NCI-H2081 (cell line): ENCODE measurements around the gene GDI2.
"Not testable (repeated sequence)": the region's sequence is repeated elsewhere in the genome, so short reads cannot be mapped to it uniquely, and the experiment has no call there.

ENCODE experiments used
- DNase-seq, 2 experiments: peaks; one replicate each; lab custom pipeline; 2025; lab: John Stamatoyannopoulos, UW

Gene GDI2

DNA sequence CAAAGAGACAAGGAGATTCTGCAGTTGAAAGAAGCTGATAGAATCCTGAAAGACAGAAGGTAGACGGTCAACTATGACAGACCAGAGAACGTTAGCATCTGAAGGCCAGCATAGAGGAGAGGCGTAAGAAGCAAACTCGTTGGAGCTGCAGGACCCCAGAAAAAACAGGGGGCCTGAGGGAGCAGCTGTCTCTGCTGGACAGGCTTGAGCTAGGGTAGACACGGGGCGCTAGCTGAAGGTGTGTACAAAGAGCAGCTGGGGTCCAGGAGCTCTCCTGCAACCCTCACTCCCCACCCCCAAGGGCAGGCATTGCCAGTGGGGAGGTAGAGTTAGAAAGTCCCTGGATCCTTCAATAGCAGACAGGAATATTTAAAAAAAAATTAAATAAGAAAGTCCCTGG, 14.6 kb upstream of the GDI2 start:
- no peak for DNase-seq

DNA sequence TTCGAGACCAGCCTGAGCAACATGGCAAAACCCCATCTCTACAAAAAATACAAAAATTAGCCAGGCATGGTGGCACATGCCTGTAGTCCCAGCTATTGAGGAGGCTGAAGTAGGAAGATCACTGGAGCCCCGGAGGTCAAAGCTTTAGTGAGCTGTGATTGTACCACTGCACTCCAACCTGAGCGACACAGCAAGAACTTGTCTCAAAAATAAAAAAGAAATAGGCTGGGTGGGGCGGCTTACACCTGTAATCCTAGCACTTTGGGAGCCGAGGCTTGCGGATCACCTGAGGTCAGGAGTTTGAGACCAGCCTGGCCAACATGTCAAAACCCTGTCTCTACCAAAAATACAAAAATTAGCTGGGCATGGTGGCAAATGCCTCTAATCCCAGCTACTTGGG, 13.3 kb upstream of the GDI2 start:
- not testable (repeated sequence) for DNase-seq

DNA sequence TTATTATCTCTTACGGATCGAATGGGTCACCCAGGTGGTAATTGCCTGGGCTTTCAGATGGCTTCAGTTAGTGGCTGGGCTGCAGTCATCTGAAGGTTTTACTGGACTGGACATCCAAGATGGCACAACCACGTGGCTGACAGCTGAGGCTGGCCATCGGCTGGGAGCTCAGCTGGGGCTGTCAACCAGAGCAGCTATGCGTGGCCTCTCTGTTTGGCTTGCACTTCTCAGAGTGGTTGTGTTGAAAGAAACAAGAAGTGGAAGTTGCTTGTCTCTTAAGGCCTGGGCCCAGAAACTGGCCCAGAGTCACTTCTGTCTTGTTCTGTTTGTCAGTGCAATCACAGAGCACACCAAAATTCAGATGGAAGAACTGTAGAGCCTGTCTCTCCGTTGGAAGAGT, 5.7 kb upstream of the GDI2 start:
- DNase-seq = no peak

DNA sequence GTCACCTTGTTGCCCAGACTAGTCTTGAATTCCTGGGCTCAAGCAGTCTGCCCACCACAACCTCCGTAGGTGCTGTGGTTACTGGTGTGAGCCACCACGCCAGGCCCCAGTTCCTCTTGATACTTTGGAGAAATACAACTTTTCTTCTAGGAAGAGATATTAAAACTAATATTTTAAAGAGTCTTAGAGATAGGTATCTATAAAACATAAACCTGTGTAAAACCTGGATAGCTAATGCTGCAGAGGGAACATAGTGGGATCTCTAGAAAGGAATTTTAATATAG, 4.8 kb upstream of the GDI2 start:
- no peak for DNase-seq

DNA sequence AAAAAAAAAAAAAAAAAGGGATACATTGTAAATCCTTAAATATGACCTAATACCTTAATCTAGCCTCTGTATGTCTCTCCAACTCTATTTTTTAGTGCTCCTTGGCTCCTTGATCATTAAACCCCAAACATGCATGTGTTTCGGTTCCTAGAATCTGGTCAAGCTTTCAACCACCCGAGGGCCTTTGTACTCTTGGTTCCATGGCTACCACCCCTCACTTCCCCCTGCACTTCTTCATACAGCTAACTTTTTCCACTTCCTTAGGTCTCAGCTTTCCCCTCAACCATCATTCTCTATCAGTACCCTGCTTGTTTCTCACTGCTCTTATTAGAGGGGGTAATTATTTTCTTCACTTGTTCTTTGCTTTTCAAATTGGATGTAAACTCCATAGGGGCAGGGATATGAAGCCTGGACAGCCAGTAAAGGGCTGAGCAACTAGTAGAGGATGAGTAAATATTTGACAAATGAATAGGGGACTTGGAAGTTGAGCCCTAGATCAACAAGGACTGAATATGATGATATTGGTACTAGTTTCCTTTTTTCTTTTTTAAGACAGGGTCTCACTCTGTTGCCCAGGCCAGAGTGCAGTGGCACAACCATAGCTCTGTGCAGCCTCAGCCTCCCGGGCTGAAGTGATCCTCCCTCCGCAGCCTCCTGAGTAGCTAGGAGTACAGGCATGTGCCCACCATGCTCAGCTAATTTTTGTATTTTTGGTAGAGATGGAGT, 4.3 kb upstream of the GDI2 start:
- no peak for DNase-seq

DNA sequence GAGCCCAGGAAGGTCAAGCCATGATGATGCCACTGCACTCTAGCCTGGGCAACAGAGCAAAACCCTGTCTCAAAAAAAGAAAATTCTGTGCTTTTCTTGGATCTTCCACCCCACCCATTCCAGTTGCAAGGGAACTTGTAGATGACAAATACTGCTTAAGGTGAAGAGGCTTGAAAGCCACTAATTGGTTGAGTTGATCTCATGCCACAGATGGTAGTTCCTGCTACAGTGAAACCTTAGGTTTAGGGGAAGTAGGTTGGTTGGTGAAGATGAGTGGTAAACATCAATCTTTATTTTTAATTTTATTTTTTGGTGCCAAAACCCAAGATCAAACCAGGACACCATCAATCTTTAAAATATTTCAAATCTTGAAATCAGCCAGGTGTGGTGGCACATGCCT, 2.9 kb upstream of the GDI2 start:
- no peak for DNase-seq

DNA sequence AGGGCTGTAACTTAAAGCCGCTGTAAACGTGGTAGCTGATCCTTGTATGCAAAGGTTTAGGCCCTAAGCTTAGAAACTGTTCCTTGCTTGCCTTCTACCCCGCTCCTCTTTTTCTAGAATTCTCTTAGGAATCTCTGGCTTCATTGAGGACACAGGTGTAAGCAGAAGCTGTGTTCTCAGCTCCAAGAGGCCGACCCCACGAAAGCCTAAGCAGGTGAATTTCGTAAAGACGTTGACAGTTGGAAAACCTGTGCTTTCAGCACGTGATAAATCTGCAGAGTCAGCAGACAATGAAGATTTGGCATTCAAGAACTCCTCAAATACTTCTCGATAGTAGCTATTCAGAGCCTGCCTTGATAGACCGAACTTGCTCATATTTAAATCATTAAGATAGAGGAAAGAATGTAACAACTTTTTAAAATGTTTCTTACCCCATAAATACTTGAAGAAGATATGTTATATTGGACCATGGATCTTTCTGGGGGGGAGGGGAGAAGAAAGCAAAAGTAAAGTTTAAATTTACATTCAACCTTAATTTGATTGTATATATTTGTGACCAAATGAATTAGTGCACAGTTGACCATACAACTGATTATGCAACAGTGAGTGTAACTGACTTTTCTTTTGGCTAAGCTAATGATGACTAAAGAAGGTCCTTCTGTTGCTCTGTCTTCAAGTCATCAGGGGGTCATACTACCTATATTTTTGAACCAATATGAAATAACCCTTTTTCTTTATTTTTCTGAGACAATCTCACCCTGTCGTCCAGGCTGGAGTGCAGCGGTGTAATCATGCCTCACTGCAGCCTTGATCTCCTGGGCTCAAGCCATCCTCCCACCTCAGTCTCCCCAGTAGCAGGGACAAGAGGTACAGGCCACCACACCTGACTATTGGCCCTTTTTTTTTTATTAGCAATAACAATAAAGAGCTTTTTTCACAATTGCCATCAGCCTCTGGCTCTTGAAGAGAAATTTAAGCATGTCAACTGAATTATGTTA, 1.2 kb upstream of the GDI2 start:
- peak in 1 of 2 experiments; percentile 35 for DNase-seq

DNA sequence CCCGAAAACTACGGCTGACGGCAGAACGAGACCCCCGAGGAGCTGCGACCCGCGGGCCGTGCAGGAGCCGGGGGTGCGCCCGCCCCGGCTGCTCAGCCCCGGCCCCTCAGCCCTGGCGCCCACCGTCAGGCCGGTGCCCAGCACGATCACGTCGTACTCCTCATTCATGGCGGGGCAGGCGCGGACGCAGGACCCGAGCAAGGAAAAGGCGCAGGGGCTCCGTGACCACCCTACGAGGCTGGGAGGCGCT, 218 bp downstream of the GDI2 start:
- no peak for DNase-seq

DNA sequence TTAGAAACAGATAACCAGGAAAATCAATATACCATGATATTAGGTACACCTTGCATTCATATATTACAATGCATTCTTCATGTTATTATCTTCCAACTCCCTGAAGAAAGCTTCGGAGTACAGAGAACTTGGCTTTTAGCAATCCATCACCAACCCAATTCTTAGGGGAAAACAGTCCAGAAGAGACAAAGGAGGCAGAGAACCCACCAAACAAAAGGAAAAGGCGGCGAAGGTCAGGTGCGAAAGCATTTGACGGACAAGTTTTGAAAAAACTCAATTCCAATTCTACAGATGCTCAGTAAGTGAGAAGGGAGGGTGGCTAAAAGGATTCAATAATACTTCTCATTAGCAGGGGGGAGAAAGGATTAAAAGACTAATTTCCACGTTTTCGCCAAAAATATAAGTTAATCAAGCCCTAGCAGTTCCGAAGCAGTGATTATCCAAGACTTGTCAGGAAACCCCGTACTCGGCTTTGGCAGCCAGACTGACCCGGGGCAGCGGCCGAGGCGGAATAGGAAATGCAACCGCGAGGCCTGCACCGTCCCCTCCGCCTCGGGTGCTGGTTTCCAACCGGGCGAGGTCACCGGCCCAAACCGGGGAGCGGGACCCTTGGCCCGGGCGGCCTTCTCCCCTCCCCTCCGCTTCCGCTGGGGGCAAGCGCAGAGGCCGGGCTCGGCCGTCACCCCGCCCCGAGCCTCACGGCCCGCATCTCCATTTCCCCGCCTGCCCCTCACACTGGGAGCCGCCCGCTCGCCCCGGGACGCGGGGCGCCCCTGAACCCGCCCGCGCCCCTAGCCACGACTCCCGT, 747 bp downstream of the GDI2 start:
- DNase-seq = peak in 1 of 2 experiments; percentile 2

DNA sequence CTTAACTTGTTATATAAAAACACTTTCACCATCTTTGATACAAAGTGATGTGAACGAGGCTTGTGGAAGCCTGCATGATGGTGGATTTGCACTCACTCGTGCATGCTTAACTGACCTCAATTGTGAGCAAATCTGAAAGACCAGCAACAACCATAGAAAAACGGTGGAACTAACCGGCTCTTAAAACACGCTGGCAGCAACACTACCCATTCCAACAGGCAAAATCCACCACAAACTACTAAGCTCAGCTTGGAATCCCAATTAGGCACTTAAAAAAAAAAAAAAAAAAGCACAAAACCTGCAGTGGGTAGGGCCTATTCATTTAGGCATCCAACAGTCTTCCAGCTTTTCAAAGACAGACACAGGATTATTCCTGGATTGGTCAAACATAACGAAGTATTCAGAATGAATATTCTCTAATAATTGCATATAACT, 1.8 kb downstream of the GDI2 start:
- DNase-seq = peak in 1 of 2 experiments; percentile 25

DNA sequence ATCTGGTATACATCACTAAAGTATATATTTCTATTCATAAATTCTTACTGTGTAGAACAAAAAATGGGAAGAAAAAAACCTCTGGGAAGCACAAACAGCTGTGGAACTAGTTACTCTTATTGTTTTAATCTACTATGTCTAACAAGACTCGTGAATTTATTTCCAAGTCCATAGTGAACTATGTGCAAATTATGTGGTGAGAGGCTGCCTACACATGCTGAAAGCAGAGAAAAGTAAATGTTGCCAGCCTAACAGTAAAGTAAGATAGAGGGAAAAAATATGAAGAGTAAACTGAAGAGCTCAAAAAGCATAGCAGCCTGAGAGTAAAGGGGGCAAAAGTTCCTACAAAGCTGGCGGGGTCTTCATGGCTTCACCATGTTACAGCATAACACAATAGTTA, 3.0 kb downstream of the GDI2 start:
- DNase-seq = no peak

DNA sequence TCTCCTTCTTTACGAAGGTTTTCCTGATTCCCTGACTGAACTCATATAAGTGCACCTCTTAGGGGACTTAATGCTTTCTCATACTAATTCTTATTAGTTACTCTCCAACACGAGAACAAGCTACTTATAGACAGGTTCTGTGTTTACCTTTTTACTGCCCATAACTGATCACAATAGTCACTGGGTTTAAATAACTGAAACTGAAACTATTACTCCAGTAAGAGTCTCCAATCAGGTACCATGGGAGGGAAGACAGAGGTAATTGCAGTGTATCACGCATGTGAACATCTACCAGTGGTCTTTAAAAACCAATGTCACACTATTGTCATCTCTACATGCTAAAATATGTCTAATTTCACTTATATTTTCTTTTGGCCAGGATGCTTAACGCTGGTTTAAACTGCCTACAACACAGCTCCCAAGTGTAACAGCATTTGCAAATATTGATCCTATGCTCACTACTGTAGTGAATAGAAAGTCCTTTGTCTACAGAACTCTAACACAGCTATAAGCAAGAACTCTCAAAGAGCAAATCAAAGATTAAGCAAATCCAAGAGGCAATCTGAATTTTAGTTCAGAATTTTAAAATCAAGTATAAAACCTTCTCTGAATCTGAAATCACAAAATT, 3.6 kb downstream of the GDI2 start:
- DNase-seq = no peak

DNA sequence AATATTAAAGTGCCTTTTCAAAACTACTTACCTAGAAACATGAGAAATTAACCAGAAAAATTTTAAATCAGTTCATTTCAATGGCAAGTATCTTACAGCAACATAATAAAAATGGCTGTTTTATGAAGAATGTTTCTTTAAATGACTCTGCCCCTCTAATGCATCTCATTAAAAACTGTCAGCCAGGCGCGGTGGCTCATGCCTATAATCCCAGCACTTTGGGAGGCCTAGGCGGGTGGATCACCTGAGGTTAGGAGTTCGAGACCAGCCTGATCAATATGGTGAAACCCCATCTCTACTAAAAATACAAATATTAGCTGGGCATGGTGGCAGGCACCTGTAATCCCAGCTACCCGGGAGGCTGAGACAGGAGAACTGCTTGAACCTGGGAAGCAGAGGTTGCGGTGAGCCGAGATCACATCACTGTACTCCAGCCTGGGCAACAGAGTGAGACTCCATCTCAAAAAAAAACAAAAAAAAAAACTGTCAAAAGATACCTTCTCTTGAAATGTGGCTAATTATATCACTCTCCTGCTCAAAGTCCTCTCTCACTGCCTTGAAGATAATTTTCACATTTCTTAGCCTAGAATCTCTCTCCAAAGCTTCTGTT, 4.3 kb downstream of the GDI2 start:
- DNase-seq = not testable (repeated sequence)

DNA sequence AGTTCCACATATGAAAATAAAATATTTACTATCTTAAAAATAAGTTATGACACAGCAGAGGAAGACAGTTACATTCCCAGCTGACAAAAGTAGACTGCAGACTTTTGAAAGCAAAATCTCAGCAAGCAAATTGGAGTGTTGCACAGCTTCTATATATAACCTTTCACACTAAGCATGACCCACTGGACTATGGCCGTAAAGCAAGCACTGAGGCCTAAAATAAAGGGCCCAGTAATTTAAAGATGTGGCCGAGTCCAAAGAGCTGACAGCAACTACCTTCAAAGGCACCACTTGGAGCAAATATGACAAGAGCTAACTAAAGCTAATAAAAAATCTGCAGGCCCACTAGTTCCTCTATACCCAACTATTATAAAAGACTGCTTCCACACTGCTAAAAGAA, 6.5 kb downstream of the GDI2 start:
- no peak for DNase-seq

DNA sequence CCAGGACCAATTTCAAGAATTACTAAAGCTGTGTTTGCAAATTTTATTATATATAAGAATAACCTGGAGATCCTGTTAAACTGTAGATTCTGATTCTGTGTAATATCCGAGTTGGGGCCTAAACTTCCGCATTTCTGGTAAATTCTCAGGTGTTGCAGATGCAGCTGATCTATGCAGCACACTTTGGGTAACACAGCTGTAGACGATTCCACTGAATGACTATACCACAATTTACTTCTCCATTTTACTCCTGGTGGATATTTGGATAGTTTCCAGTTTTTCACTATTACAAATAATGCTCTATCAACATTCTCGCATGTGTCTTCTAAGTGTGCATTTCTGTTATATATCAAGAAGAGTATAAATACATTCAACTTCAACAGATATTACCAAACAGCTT, 7.5 kb downstream of the GDI2 start:
- DNase-seq = no peak

DNA sequence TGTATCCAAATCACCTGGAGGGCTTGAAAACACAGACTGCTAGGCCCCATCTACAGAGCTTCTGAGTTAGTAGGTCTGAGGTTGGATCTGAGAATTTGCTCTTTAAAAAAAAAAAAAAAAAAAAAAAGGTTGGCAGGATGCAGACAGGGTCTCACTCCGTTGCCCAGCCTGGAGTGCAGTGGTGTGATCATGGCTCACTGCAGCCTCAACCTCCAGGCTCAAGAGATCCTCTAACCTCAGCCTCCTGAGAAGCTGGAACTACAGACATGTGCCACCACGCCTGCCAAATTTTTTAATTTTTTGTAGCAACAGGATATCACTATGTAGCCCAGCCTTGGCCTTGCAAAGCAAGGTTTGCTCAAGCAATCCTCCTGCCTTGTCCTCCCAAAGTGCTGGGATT, 8.0 kb downstream of the GDI2 start:
- no peak for DNase-seq

DNA sequence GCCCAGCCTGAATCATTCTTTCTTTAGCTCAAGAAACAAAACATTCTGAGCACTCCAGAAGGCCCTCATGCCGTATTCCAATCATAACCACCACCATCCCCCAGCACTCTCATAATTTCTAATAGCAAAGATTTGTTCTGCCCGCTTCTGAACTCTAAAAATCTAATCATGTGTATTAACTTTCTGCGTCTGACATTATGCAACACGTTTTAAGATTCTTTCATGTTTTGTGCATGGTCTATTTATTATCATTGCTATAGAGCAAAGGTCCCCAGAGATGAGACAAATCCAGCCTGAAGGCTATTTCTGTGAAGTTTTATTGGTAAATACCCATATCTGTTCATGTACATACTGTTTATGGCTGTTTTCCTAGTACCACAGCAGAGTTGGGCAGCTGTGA, 8.8 kb downstream of the GDI2 start:
- no peak for DNase-seq

DNA sequence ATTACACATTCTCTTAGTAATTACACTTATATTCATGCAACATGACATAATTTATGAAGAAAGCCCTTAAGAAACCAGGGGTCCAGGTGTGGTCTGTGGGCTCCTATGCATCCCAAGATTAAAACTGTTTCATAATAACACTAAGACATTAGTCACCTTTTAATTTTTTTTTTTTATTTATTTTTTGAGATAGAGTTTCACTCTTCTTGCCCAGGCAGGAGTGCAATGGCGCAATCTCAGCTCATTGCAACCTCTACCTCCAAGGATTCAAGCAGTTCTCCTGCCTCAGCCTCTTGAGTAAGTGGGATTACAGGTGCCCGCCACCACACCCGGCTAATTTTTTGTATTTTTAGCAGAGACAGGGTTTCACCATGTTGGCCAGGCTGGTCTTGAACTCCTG, 12.5 kb downstream of the GDI2 start:
- no peak for DNase-seq

DNA sequence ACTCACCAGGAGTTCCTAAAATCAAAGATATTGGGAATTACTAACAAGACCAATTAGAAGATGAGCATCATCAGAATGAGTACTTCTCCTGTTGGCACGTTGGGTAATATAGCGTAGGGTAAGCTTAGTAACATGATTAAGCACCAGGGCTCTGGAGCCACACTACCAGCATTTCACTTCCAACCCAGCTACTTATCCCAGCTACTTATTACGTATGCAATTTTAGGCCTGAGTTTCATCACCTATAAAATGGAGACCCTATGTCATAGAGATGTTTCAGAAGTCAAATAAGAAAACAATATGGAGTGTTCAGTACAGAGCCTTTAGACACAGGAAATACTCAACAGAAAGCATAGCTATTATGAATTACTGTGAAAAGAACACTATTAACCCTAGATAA, 19.0 kb downstream of the GDI2 start:
- no peak for DNase-seq

DNA sequence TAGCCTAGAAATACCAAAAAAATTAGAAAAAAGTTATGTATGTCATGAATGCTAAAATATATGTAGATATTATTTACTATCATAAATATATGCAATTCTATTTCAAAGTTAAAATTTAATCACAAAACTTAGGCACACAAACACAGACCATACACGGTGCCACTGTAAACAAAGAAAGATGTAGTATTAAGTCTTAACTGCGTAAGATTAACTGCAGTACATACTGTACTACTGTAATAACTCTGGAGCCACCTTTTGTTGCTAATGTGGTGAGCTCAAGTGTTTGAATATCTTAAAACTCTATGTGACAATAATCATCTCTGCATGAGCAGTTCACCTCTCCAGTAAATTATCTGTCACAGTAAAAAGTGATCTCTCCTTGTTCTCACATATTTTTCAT, 23.6 kb downstream of the GDI2 start:
- no peak for DNase-seq

DNA sequence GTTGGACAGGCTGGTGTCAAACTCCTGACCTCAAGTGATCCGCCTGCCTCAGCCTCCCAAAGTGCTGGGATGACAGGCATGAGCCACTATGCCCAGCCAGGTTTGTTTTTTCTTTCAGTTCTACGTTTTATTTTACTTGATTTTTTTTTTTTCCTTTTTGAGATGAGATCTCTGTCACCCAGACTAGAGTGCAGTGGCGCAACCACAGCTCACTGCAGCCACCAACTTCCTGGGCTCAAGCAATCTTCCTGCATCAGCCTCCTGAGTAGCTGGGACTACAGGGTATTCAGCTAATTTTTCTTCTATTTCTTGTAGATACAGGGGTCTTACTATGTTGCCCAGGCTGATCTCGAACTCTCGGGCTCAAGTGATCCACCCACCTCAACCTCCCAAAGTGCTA, 24.3 kb downstream of the GDI2 start:
- no peak for DNase-seq

DNA sequence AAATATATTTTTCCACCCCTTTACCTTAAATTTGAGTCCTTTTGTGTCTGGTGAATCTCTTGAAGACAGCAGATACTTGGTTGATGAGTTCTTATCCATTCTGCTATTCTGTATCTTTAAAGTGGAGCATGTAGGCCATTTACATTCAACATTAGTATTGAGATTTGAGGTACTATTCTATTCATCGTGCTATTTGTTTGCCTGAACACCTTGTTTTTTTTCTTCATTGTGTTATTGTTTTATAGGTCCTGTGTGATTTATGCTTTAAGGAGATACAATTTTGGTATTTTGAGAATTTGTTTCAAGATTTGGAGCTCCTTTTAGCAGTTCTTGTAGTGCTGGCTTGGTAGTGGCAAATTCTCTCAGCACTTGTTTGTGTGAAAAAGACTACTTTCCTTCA, 29.9 kb downstream of the GDI2 start:
- DNase-seq = no peak
